Stimulated activated naive CD4-positive, alpha-beta T cell treated with Interleukin-2 at 50 U/mL for 16 hours (primary cell): ENCODE data around the gene ERN1.
A peak's percentile ranks its signal among the peaks of the same experiment; 100 is the strongest.
"Not testable (repeated sequence)": the region's sequence is repeated elsewhere in the genome, so short reads cannot be mapped to it uniquely, and the experiment has no call there.

Experiments
- DNase-seq: peaks from one replicate; lab custom pipeline; 2025; lab: John Stamatoyannopoulos, UW

The ERN1 gene

GRCh38 chr17:64129765-64130558 lies at the start of gene ERN1:
ERN1 (minus strand) TSS chr17:64130144; CDS start chr17:64130029, 115 bp downstream.
- DNase-seq, result peak; percentile 88

GRCh38 chr17:64179024-64179423 lies 49.1 kb upstream of the ERN1 start:
- DNase-seq, result not testable (repeated sequence)

- DNase-seq, result no peak
Measured at GRCh38 chr17:64178011-64178825, 48.3 kb upstream of the ERN1 start.

- no peak for DNase-seq
Measured at GRCh38 chr17:64177311-64178010, 47.5 kb upstream of the ERN1 start.

- DNase-seq, result no peak
Measured at GRCh38 chr17:64176556-64176955, 46.6 kb upstream of the ERN1 start.

GRCh38 chr17:64174686-64175456 lies 44.9 kb upstream of the ERN1 start:
- DNase-seq, result no peak

- no peak for DNase-seq
Measured at GRCh38 chr17:64173646-64174045, 43.7 kb upstream of the ERN1 start.

GRCh38 chr17:64172510-64172909 lies 42.6 kb upstream of the ERN1 start:
- no peak for DNase-seq

- no peak for DNase-seq
Measured at GRCh38 chr17:64171041-64171440, 41.1 kb upstream of the ERN1 start.

GRCh38 chr17:64170286-64170685 lies 40.3 kb upstream of the ERN1 start:
- no peak for DNase-seq

GRCh38 chr17:64167666-64168065 lies 37.7 kb upstream of the ERN1 start:
- not testable (repeated sequence) for DNase-seq

- no peak for DNase-seq
Measured at GRCh38 chr17:64166876-64167275, 36.9 kb upstream of the ERN1 start.

GRCh38 chr17:64165347-64165746 lies 35.4 kb upstream of the ERN1 start:
- no peak for DNase-seq

GRCh38 chr17:64164596-64165285 lies 34.8 kb upstream of the ERN1 start:
- no peak for DNase-seq

GRCh38 chr17:64163468-64163867 lies 33.5 kb upstream of the ERN1 start:
- no peak for DNase-seq

GRCh38 chr17:64162554-64162953 lies 32.6 kb upstream of the ERN1 start:
- DNase-seq, result no peak

- no peak for DNase-seq
Measured at GRCh38 chr17:64161380-64162176, 31.6 kb upstream of the ERN1 start.

GRCh38 chr17:64160378-64160777 lies 30.4 kb upstream of the ERN1 start:
- DNase-seq, result no peak

GRCh38 chr17:64158831-64159590 lies 29.1 kb upstream of the ERN1 start:
- no peak for DNase-seq

- DNase-seq, result no peak
Measured at GRCh38 chr17:64158406-64158805, 28.5 kb upstream of the ERN1 start.
